Measurements from ENCODE around the gene SERPINB13. TPM values are rescaled to one million over a fixed set of nuclear protein-coding genes. Genes with fewer than 3 reads are reported as not detected.

The SERPINB13 gene, protein sequence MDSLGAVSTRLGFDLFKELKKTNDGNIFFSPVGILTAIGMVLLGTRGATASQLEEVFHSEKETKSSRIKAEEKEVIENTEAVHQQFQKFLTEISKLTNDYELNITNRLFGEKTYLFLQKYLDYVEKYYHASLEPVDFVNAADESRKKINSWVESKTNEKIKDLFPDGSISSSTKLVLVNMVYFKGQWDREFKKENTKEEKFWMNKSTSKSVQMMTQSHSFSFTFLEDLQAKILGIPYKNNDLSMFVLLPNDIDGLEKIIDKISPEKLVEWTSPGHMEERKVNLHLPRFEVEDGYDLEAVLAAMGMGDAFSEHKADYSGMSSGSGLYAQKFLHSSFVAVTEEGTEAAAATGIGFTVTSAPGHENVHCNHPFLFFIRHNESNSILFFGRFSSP
- total RNA-seq = not detected
- long read RNA-seq = 0 reads

DNA sequence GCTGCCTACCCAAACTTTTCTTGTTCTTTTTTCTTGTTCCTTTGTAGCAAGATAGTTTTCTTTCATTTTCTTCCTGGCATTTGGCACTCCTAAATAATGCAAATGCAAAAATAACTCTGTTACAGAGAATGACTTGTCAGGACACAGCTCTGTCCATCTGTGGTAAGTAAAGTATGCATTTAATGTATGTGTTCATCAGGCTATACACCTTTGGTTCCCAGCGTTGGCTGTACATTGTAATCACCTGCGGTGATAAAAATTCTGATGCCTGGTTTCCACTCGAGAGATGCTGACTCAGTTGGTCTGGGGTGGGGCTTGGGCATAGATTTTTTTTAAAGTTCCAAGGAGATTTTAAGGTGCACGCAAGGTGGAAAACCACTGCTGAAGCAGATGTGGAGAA lies at the start of gene SERPINB13:
SERPINB13 (plus strand) TSS at position 378 of the 400 bp plus-strand sequence. CDS start 1,325 bp downstream, outside the sequence.
- intact Hi-C loops (cut with micrococcal nuclease) = no loop called here
- no peak within 1 kb of the TSS for H3K27ac ChIP-seq (replicated peaks)
- no peak within 1 kb of the TSS for H3K4me3 ChIP-seq
- TF ChIP-seq, protein P1, sequence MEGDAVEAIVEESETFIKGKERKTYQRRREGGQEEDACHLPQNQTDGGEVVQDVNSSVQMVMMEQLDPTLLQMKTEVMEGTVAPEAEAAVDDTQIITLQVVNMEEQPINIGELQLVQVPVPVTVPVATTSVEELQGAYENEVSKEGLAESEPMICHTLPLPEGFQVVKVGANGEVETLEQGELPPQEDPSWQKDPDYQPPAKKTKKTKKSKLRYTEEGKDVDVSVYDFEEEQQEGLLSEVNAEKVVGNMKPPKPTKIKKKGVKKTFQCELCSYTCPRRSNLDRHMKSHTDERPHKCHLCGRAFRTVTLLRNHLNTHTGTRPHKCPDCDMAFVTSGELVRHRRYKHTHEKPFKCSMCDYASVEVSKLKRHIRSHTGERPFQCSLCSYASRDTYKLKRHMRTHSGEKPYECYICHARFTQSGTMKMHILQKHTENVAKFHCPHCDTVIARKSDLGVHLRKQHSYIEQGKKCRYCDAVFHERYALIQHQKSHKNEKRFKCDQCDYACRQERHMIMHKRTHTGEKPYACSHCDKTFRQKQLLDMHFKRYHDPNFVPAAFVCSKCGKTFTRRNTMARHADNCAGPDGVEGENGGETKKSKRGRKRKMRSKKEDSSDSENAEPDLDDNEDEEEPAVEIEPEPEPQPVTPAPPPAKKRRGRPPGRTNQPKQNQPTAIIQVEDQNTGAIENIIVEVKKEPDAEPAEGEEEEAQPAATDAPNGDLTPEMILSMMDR (IDR thresholded peaks at IDR 0.05; ENCODE audit: borderline replicate concordance) = no peak
- no peaks in the 10 kb centered on the region for H3K36me3 ChIP-seq
- H3K4me1 ChIP-seq = no peaks in the 10 kb centered on the region
- H3K27me3 ChIP-seq (ENCODE audit: low read depth) = peaks cover 22% of the 10 kb centered on the region
- H3K9me3 ChIP-seq (replicated peaks) = no peaks in the 10 kb centered on the region
- DNase-seq = no peak

DNA sequence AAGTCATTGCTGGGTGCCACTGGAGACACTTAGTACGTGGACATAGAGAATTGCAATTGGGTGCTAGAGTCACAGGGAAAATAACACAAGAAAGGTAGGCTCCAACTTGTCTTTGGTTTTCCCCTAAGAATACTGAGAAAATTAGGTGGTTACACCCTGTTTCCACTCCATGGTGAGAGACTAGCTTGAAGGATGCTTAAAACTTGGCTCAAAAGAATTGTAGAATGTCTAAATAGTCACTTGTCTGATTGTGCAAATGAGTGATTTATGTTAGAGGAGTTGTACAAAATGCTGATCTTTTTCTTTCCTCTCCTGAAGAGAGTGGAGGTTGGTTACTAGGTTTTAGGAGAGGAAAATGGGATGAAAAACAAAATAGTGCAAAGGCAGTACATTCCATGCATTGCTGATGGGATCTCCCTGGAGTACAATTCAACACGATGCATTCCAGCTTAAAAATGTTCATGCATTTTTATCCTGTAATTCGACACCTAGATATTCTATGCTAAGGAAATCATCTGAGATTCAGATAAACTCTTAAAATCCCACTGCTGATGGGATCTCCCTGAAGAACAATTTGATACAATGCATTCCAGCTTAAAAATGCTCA lies 47.1 kb upstream of the SERPINB13 start:
- TF ChIP-seq, protein P1 (IDR thresholded peaks at IDR 0.05; ENCODE audit: borderline replicate concordance) = no peak
- H3K4me1 ChIP-seq = no peaks in the 10 kb centered on the region
- H3K4me3 ChIP-seq = no peak overlapping the region
- no peak overlapping the region for H3K27ac ChIP-seq (replicated peaks)
- H3K36me3 ChIP-seq = no peaks in the 10 kb centered on the region
- H3K27me3 ChIP-seq (ENCODE audit: low read depth) = no peaks in the 10 kb centered on the region
- intact Hi-C loops (cut with micrococcal nuclease) = no loop called here
- DNase-seq = no peak
- H3K9me3 ChIP-seq (replicated peaks) = peaks cover 7% of the 10 kb centered on the region

DNA sequence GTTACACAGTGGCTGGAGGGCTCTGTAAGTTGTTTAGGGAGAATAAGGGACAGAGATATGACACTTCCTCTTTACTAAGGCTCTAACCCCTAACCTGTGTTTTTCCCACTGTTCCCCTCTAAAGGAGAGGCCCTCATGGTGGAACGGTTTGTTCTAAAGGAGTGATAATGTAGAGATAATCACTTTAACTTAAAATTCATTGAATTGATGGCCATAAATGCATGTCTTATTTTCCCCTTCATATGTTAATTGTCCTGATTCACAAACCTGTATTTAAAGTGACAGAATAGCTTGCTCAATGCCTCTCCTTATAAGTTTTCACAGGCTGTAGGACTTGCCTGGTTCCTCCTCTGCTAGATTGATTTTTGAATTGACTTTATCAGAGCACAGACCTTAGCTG lies 45.1 kb upstream of the SERPINB13 start, which contains the start of gene SERPINB12:
SERPINB12 (plus strand) TSS at position 301 of the 400 bp plus-strand sequence. CDS start 13,791 bp downstream, outside the sequence.
- H3K27me3 ChIP-seq (ENCODE audit: low read depth) = no peaks in the 10 kb centered on the region
- no peak within 1 kb of the TSS for H3K4me3 ChIP-seq
- H3K36me3 ChIP-seq = no peaks in the 10 kb centered on the region
- H3K27ac ChIP-seq (replicated peaks) = no peak within 1 kb of the TSS
- intact Hi-C loops (cut with micrococcal nuclease) = no loop called here
- no peaks in the 10 kb centered on the region for H3K4me1 ChIP-seq
- TF ChIP-seq, protein P1 (IDR thresholded peaks at IDR 0.05; ENCODE audit: borderline replicate concordance) = no peak
- no peak for DNase-seq
- peaks cover 2% of the 10 kb centered on the region for H3K9me3 ChIP-seq (replicated peaks)

DNA sequence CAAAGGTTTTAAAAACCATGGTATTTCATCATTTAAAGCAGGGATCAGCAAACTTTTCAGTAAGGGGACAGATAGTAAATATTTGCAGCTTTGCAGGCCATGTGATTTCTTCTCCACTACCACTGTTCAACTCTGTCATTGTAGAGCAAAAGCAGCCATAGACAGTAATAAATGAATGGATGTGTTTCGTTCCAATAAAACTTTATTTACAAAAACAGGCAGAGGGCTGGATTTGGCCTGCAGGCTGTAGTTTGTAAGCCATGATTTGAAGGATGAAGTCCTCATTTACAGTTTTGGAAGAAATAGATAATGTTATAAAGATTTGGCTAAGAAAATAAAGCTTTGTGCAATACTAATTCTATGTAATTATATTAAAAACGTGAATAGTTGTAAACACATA lies 43.1 kb upstream of the SERPINB13 start:
- TF ChIP-seq, protein P1 (IDR thresholded peaks at IDR 0.05; ENCODE audit: borderline replicate concordance) = no peak
- no peak for DNase-seq
- H3K36me3 ChIP-seq = no peaks in the 10 kb centered on the region
- intact Hi-C loops (cut with micrococcal nuclease) = no loop called here
- H3K4me3 ChIP-seq = no peak overlapping the region
- no peak overlapping the region for H3K27ac ChIP-seq (replicated peaks)
- H3K9me3 ChIP-seq (replicated peaks) = no peaks in the 10 kb centered on the region
- H3K4me1 ChIP-seq = no peaks in the 10 kb centered on the region
- no peaks in the 10 kb centered on the region for H3K27me3 ChIP-seq (ENCODE audit: low read depth)

DNA sequence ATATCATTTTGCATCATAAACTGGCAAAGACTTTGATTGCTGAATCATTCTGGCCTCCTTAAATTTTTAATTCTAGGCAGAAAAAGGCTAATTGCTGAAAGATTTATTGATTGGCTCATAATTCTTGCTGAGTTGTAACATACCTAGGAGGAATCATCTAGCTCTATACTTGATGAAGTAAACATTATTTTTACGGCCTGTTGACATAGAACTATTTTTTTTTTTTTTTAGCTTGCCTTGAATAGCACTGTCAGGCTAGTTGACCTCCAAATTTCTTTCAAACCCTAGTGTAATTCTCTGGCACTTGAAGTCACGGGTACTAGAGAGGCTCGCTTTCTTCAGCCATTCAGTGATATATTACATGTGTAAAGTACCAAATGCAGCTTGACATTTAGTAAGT lies 42.1 kb upstream of the SERPINB13 start:
- Histone ChIP-seq H3K27ac (replicated peaks) (no peak overlapping the region), H3K4me3 (no peak overlapping the region), H3K27me3 (ENCODE audit: low read depth) (no peaks in the 10 kb centered on the region), H3K4me1 (no peaks in the 10 kb centered on the region), H3K36me3 (no peaks in the 10 kb centered on the region), H3K9me3 (replicated peaks) (no peaks in the 10 kb centered on the region)
- no peak for DNase-seq
- intact Hi-C loops (cut with micrococcal nuclease) = no loop called here
- TF ChIP-seq, protein P1 (IDR thresholded peaks at IDR 0.05; ENCODE audit: borderline replicate concordance) = no peak

Data from left ventricle myocardium inferior (tissue), 1 donor.